ENCODE measurements around the gene ITGA11.

DNA sequence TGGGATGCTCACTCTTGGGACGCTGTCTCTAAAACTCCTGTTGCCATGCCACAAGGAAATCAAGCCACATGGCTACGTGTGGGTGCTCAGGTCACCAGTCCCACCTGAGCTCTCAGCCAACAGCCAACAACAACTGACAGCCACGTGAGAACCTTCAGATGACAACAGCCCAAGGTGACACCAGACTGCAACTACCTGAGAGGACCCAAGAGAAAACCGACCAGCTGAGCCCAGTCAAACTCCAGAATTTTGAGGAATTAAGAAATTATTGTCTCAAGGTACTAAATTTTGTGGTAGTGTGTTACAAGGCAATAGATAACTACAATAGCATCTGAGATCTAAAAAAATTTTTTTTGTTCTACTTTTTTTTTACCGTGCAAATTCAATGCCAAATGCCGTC, 75.2 kb downstream of the ITGA11 start:
- TF ChIP-seq, protein P1, sequence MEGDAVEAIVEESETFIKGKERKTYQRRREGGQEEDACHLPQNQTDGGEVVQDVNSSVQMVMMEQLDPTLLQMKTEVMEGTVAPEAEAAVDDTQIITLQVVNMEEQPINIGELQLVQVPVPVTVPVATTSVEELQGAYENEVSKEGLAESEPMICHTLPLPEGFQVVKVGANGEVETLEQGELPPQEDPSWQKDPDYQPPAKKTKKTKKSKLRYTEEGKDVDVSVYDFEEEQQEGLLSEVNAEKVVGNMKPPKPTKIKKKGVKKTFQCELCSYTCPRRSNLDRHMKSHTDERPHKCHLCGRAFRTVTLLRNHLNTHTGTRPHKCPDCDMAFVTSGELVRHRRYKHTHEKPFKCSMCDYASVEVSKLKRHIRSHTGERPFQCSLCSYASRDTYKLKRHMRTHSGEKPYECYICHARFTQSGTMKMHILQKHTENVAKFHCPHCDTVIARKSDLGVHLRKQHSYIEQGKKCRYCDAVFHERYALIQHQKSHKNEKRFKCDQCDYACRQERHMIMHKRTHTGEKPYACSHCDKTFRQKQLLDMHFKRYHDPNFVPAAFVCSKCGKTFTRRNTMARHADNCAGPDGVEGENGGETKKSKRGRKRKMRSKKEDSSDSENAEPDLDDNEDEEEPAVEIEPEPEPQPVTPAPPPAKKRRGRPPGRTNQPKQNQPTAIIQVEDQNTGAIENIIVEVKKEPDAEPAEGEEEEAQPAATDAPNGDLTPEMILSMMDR (IDR thresholded peaks at IDR 0.05; ENCODE audit: insufficient read depth, low read length), result no peak
- TF ChIP-seq POLR2AphosphoS5 (IDR thresholded peaks at IDR 0.05; ENCODE audit: low read depth) (no peak), GABPA (IDR thresholded peaks at IDR 0.05; ENCODE audit: low read depth) (no peak)
- TF ChIP-seq, protein P2, sequence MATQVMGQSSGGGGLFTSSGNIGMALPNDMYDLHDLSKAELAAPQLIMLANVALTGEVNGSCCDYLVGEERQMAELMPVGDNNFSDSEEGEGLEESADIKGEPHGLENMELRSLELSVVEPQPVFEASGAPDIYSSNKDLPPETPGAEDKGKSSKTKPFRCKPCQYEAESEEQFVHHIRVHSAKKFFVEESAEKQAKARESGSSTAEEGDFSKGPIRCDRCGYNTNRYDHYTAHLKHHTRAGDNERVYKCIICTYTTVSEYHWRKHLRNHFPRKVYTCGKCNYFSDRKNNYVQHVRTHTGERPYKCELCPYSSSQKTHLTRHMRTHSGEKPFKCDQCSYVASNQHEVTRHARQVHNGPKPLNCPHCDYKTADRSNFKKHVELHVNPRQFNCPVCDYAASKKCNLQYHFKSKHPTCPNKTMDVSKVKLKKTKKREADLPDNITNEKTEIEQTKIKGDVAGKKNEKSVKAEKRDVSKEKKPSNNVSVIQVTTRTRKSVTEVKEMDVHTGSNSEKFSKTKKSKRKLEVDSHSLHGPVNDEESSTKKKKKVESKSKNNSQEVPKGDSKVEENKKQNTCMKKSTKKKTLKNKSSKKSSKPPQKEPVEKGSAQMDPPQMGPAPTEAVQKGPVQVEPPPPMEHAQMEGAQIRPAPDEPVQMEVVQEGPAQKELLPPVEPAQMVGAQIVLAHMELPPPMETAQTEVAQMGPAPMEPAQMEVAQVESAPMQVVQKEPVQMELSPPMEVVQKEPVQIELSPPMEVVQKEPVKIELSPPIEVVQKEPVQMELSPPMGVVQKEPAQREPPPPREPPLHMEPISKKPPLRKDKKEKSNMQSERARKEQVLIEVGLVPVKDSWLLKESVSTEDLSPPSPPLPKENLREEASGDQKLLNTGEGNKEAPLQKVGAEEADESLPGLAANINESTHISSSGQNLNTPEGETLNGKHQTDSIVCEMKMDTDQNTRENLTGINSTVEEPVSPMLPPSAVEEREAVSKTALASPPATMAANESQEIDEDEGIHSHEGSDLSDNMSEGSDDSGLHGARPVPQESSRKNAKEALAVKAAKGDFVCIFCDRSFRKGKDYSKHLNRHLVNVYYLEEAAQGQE (IDR thresholded peaks at IDR 0.05; ENCODE audit: insufficient replicate concordance, low read depth), result no peak

Data from HL-60 (cell line).